GM21723 (cell line): ENCODE data around the gene CHRM3.

Experiments used
- ATAC-seq: cut with Tn5 transposase; IDR thresholded peaks from one replicate; pipeline ENCODE4 v1.9.1; 2021; ENCODE audit warnings: mild to moderate bottlenecking, moderate library complexity; ENCODE audit not compliant: unreplicated experiment

CHRM3 gene

GRCh38 chr1:239394107-239394506 is 7.7 kb downstream of the CHRM3 start:
- ATAC-seq = no peak

GRCh38 chr1:239413916-239414315 is 27.5 kb downstream of the CHRM3 start:
- ATAC-seq = no peak

GRCh38 chr1:239417221-239417620 is 30.9 kb downstream of the CHRM3 start:
- ATAC-seq = no peak

GRCh38 chr1:239417986-239418640 is 31.7 kb downstream of the CHRM3 start:
- no peak for ATAC-seq

- no peak for ATAC-seq
Measured at GRCh38 chr1:239418681-239419080, 32.3 kb downstream of the CHRM3 start.

GRCh38 chr1:239421811-239422210 is 35.4 kb downstream of the CHRM3 start:
- no peak for ATAC-seq

- ATAC-seq = no peak
Measured at GRCh38 chr1:239422818-239423217, 36.5 kb downstream of the CHRM3 start.

- ATAC-seq = no peak
Measured at GRCh38 chr1:239426821-239427475, 40.6 kb downstream of the CHRM3 start.

GRCh38 chr1:239427712-239428111 is 41.3 kb downstream of the CHRM3 start:
- ATAC-seq = no peak

GRCh38 chr1:239428120-239428710 is 41.8 kb downstream of the CHRM3 start:
- no peak for ATAC-seq

GRCh38 chr1:239429163-239429562 is 42.8 kb downstream of the CHRM3 start:
- no peak for ATAC-seq

- no peak for ATAC-seq
Measured at GRCh38 chr1:239432255-239432654, 45.9 kb downstream of the CHRM3 start.

GRCh38 chr1:239434181-239434580 is 47.8 kb downstream of the CHRM3 start:
- ATAC-seq = no peak
